EL (cell line): ENCODE data around the gene FAM241A.

Source experiments
- DNase-seq: peaks from one replicate; pipeline ENCODE4 v3.0.0-alpha.2; 2016

FAM241A gene

DNA sequence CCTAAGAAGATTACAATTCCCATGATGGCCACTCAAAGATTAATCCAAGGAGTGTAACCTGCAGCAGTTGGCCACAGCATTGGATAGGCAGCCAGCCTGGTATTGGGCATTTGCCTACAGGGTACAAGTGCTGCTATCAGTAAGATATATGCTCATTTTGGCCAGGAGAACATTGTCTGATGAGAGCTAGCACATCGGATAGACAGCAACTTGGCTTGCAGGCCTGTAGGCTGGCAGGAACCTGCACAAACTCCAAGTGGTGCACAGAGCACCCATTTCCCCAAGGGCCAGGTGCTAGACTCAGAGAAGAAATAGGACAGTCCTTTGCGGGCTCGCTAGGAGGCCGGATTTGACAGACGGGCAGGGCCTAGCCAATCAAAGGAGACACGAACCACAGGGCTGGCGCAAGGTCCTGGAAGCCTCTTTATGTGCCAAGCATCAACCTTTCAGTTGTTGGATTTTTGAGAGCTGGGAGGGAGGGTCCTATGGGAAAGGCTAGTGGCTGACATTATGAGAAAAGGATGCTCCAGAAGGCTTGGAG lies 74.6 kb downstream of the FAM241A start:
- no peak for DNase-seq

DNA sequence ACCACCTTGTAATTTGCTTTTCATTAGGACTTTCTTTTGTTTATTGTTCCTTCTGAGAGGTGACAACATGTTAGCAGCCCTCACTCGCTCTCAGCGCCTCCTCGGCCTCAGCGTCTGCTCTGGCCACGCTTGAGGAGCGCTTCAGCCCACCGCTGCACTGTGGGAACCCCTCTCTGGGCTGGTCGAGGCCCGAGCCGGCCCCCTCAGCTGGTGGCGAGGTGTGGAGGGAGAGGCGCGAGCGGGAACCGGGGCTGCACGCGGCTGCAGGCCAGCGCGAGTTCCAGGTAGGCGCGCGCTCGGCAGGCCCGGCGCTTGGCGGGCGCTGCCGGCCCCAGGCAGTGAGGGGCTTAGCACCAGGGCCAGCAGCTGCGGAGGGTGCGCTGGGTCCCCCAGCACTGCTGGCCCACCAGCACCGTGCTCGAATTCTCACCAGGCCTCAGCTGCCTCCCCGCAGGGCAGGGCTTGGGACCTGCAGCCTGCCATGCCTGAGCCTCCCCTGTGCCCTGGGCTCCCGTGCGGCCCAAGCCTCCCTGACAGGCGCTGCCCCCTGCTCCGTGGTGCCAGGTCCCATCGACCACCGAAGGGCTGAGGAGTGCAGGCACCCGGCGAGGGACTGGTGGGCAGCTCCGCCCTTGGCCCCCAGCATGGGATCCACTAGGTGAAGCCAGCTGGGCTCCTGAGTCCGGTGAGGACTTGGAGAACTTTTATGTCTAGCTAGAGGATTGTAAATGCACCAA lies 77.1 kb downstream of the FAM241A start:
- no peak for DNase-seq

DNA sequence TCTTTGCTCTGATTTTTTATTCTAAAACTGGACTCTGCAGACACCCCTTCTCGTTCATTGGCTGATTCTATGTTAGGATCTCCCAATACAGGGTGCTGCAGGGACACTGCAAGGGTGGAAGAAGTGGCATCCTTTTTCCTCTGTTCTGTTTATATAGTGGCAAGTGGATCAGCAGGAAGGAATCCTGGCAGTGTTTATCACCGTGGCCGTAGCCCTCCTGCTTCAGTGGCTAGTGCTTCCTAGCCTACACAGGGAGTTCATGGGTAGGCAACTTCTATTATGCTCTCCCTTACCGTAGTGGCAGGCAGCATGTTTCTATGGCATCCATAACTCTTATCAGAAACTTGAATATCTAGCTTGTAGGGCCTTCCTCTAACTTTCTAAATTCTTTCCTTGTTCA lies 79.9 kb downstream of the FAM241A start:
- DNase-seq: no peak

DNA sequence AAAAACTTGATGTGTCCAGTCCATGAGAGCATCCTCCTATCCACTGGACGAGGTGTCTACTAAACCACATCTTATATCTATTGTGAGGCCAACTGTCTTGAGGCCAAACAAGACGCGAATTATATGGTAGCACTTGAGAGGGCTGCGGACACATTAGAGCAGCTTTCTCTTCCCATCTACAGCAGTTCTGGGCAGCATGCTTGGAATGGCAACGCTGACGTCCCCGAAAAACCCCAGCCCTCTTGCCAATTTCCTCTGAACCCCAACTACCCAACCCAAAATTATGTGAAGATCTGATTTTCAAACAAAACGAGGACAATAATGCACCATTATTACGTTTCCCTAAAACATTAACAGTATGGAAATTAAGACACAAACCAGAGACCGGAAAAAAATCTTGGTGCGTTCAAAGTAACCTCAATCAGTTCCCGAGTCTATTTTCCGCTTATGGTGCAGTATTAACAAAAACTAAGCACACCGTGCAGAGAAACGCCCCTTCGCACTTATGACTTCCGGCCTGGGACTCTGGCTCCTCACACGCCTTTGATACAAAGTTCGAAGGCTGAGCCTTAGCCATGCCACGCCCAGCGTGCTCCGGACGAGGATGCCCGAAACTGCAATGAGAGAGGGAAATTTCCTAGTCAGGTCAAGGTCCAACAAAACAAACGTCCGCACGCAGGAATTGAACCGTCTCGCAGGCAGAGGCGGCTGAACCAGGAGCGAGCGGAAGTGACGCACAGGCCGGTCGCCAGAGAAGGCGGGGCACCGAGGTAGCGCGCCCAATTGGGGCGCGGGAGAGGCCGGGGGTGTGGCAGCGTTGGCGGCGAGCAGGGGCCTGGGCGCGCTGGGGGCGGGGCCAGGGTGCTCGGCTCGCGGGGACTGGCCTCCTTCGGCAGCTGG lies 85.9 kb downstream of the FAM241A start:
- DNase-seq: peak; percentile 97

DNA sequence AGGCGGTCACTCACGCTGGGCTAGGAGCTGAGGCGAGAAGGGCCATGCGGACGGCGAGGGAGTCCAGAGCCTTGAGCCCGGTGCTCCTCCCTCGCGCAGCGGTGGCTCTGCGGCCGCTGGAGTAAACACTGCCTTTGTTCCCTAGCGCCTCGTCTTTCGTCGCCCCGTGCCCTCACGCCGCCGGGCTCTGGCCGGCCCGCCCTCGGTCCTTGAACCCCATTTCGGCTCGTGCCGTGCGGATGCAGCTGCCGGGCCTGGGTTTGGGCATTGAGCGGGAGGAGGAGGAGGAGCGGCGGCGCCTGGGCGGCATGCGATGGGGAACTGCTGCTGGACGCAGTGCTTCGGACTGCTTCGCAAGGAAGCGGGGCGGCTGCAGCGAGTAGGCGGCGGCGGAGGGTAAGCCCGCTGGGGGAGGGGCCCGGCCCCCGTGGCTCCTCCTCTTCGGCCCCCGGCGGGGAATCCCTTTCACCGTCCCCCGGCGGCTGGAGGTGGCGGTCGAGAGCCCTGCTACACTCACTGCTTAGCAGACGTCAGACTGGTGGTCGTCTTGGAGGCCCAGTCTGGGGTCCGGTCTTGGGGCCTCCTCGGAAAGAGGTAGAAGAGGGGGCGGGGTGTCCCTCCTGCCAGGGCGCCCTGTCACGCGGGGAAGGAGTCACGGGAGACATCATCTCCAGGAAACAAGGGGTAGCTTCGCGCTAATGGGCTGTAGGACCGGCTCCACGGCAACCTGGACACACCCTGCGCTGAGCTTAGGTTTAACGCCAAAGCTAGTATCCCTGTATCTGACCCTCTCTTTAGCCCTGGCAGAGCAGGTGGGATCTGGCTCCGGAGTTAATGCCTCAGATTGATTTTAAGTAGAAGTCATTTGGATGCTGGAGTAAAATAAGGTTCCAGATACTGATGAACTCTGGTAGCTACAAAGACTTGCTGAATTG lies 86.8 kb downstream of the FAM241A start, which contains the start of gene AP1AR:
Gene AP1AR, plus strand, starts transcription at position 9 of the 935 bp plus-strand sequence. Its CDS starts 305 bp downstream, at position 314.
- DNase-seq: peak; percentile 80

DNA sequence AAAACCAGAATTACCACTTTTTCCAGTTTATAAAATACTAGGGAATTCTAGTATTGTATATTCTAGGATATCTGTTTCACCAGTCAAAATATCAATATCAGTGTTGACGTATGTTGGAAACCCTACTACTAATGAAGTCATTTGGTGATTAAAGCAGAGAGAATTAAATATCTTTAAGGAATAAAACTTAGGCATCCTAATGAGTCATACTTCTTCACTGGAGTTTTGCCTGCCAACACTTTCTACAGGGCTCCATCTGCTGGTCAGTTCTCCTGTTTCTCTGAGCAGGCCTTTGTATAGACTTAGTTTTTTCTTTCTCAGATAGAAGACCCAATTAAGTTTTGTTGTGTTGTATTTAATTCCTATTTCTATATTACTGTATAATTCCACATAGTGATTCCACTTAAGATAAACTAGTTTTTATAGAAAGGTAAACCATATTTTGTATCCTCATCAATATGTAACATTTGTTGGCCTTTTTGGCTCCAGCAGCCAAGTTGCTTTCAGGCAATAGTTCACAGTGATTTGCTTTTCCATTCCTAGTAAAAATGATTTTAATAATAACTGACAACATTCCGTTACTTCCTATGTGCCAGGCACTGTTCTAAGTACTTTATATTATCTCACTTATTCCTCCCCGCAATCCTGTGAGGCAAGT lies 89.8 kb downstream of the FAM241A start:
- DNase-seq: peak; percentile 86

DNA sequence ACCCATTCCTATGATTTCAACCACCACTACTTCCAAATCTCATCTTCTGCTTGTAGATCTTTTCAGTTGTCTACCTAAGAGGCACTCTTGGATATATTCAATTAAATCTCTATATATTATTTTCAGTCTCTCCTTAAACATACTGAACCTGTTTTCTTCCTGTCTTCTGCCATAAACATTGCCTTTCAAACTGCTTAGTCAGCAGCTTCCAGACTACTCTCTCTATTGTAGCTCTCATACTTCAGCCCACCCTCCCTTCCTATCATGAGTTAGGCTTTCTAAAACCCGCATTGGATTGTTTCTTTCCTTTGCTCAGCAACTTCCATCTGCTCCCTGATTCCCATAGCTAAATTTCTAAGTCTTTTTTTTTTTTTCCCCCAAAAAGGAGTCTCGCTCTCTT lies 90.8 kb downstream of the FAM241A start:
- DNase-seq: no peak

DNA sequence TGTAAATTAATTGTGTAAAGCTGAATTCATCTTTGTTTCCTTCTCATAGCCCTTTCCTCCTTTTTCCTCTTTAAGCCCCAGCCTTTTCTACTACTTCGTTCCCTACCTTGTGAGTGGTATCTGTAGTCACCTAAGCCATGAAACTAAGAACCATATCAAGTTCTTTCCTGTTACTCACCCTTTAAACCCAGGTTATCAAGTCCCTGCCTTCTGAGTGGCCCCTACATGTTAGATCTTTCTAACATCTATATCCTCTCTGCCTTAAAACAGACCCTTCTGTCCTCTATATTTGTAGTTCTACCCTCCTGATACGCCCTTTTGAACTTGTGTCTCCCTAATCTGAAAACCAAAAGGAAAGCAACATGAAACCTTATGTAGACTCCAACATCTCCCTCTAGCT lies 93.6 kb downstream of the FAM241A start:
- DNase-seq: no peak
